SH-SY5Y (cell line): ENCODE results near the gene RAD52.

Source experiments
- GATA2 ChIP-seq: IDR thresholded peaks from 2 replicates; pipeline ENCODE4 v1.6.1; 2011; ENCODE audit warnings: mild to moderate bottlenecking, low read depth, low read length
- GATA3 ChIP-seq: IDR thresholded peaks from 2 replicates; pipeline ENCODE4 v1.6.1; 2011; ENCODE audit warnings: low read depth, mild to moderate bottlenecking, low read length, moderate library complexity

GRCh38 chr12:911191-911826 is 38.2 kb downstream of the RAD52 start:
- TF ChIP-seq GATA2: no peak
- no peak for TF ChIP-seq GATA3
